HG03571 (cell line): ENCODE results near the gene ZNF26.
"Not testable (repeated sequence)": the region's sequence is repeated elsewhere in the genome, so short reads cannot be mapped to it uniquely, and the experiment has no call there.

ENCODE experiments used
- ATAC-seq: cut with Tn5 transposase; IDR thresholded peaks from one replicate; pipeline ENCODE4 v1.9.1; 2021; ENCODE audit not compliant: unreplicated experiment

Gene ZNF26

DNA sequence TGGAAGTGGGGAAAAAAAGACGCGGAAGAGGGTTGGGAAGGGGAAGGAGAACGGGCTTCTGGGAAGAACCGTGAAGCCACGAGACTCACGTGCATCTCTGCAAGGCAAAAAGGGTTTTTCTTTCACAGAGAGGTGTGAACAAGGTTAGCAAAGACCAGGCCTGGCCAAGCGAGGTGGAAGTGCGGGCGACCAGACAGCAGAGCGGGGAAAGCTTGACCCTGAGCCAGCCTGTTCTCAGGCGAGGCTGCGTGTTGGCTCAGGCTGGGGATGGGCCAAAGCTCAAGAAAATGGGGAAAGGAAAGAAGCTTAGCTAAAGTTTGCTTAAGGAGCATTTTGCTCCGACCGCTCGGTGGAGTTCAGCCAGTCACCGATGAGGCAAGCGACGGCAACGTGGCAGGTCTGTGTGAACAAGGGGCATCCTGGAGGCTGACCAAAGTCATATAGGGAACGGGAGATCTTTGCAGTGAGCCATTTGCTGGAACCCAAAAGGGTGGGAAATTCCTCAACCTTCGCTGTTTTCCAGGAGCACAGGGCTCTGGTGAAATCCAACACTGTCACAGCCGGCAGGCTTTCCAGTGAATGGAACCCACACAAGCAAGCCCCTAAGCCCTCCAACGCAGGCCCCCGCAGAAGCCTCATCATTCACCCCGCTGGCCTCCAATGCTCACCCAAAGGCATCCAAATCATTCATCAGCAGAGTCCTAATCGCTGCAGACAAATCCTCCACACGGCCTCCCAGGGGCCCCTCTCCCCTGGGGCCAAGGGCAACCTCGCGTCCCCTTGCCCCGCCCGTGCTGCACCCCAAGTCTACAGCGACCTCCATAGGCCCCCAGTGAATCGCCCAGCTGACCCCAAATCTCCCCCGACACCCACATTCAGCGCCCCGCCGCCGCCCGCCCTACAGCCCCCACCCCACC is 30.8 kb upstream of the ZNF26 start:
- ATAC-seq = peak; percentile 27

GRCh38 chr12:132956011-132956788 is 30.0 kb upstream of the ZNF26 start, which contains the start of gene ZNF605:
ZNF605 (minus strand) TSS chr12:132956306; CDS start chr12:132945635, 10,671 bp downstream.
- peak; percentile 93 for ATAC-seq

- not testable (repeated sequence) for ATAC-seq
Observed at GRCh38 chr12:132961790-132962189, 24.4 kb upstream of the ZNF26 start.

- ATAC-seq = not testable (repeated sequence)
Observed at GRCh38 chr12:132963947-132964346, 22.2 kb upstream of the ZNF26 start.

- ATAC-seq = no peak
Observed at GRCh38 chr12:132965796-132966195, 20.4 kb upstream of the ZNF26 start.

GRCh38 chr12:132966676-132967415 is 19.3 kb upstream of the ZNF26 start:
- no peak for ATAC-seq

DNA sequence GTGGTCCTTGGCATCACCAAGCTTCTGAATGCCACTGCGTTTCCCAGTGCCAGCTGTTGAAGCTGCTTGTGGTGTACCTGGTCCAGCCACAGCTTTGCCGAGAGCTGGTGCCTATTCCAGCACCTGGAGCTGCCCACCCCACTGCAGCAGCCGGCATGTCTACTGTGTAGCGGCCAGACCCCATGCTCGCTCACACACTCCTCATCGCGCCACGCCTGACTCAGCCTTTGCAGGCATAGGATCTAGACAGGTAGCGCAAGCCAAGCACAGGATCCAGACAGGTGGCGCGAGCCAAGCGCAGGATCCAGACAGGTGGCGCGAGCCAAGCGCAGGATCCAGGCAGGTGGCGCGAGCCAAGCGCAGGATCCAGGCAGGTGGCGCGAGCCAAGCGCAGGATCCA is 18.4 kb upstream of the ZNF26 start:
- ATAC-seq = no peak

- no peak for ATAC-seq
Observed at GRCh38 chr12:132972374-132972773, 13.8 kb upstream of the ZNF26 start.

DNA sequence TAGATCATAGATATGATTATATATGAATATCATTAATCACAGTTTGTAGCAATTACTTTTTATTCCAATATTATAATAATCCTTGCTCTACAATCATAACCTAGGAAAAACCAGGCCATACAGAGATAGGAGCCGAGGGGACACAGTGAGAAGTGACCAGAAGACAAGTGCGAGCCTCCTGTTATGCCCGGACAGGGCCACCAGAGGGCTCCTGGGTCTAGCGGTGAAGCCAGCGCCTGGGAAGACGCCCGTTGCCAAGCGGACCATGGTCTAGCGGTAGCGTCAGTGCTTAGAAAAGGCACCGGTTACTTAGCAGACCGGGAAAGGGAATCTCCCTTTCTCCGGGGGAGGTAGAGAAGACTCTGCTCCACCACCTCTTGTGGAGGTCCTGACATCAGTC is 9.3 kb upstream of the ZNF26 start:
- ATAC-seq = not testable (repeated sequence)

DNA sequence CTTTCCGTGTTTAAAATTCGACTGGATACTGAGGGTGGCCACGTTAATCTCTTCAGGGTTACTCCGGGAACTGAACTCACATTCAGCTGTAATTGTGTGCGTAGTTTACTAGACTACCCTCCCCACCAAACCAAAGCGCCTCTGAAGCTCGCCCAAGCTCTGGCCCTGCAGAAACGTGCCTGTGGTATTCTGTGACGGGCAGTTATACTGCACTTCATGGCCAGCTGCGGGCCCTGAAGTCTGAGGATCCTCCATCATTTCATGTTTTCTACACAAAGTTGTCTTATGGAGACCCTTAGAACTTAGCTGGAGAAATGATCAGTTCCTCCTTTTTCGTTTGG is 688 bp downstream of the ZNF26 start:
- peak; percentile 11 for ATAC-seq

DNA sequence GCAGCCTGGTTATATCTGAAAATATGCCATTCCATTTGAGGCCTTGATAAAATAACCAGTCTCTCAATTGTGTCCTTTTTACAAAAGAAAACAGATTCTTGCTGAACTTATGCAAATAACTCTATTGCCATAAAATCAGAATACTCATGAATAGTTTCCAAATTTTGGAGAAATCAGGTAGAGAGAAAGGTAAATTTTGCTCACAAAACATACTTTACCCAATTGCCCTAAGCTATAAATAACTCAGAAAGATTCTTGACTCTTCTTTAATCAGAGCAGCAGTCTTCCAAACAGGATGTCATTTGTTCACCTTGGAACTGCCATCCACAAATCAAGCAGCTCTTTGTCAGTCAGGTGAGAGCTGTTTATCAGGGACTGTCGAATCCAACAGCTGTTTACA is 12.6 kb downstream of the ZNF26 start:
- ATAC-seq = no peak

GRCh38 chr12:133010657-133011297 is 24.6 kb downstream of the ZNF26 start:
- ATAC-seq = no peak

DNA sequence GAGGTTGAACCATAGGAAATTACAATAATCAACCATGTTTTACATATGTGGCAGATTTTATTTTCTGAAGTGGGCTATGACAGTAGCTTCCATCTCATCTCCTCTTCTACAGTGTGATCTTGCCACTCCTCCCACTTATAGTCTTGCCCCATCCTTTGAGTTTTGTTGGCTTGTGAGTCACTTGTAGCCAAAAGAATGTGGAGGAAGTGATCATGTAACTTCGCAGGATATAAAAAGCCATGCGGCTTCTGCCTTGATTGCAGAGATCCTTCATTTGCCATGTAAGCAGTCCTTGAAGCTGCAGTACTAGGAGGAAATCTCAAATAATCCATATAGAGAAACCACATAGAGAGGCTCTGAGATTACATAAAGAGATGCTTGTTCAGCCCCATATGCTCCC is 37.4 kb downstream of the ZNF26 start:
- no peak for ATAC-seq

DNA sequence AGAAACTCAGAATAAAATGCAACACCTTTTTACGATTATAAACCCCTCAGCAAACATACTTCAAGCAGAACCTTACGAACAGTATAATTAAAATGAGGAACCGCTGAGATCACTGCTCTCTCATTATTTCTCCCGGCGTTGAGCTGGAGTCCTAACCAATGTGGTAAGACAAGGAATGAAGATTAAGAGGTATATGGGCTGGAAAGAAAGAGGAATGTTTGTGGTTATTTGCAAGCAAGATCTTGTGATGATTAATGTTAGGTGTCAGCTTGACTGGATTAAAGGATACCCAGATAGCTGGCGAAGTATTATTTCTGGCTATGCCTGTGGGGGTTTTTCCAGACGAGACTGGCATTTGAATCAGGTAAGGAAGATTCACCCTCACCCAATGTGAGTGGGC is 40.8 kb downstream of the ZNF26 start:
- ATAC-seq = no peak

DNA sequence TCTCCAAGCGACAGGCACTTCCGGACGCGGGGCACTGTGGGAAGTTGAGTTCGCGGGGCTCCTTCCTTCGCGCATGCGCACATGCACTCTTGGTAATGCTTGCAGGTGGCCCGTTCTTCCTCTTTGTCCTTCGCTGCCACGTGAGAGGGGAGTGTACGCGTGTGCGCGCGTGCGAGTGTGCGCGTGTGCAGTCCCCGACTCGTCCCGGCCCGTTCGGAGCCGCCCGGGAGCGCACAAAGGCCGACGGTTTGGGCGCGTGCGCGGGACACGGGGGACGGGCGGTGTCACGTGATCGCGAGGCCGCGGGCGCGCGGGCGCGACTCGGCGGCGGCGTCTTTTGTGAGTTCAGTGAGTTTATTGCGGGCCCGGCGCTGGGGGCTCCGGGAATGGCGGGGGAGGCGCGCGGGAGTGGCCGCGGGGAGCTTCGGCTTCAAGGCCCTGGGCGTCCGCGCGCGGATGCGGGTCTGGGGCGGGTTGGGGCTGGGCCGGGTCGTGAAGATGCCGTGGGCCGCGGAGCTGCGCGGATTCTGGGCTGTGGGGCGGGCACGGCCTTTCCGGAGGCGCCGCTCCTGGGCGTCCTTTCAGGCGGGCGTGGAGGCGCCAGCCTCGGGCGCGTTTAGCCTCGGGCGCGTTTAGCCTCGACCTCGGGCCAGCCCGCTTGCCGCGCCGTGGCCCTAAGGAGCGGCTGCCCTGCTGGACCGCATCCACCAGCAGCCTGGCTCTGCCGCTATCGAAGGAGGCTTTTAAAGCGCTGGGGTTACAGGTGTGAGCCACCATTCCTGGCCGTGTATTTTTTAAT is 51.2 kb downstream of the ZNF26 start, which contains the start of gene ZNF84:
TSS of gene ZNF84 (plus strand) at position 303 of the 799 bp plus-strand sequence. CDS start 3,959 bp downstream, outside the sequence.
- peak; percentile 93 for ATAC-seq

GRCh38 chr12:133038118-133038709 is 52.0 kb downstream of the ZNF26 start:
- no peak for ATAC-seq

- ATAC-seq = no peak
Observed at GRCh38 chr12:133046698-133047097, 60.5 kb downstream of the ZNF26 start.

- ATAC-seq = no peak
Observed at GRCh38 chr12:133057446-133057845, 71.3 kb downstream of the ZNF26 start.
